Measurements from ENCODE around the gene ATAD3B. TPM values are rescaled to one million over a fixed set of nuclear protein-coding genes. Genes with fewer than 3 reads are reported as not detected.
A peak's percentile ranks its signal among the peaks of the same experiment; 100 is the strongest.

Gene ATAD3B
- total RNA-seq, 1 experiment from 2014 or later: 62.9 TPM

- ATAC-seq: peak; percentile 18; the same call in 1 of the 2 replicates
- Histone ChIP-seq H3K4me1 (ENCODE audit: control insufficient read depth in 1 of 2, insufficient read depth in 2 of 2, low read length in 2 of 2) (no peaks in the 10 kb centered on the region), H4K20me1 (ENCODE audit: insufficient read depth) (no peaks in the 10 kb centered on the region), H3K4me3 (replicated peaks in 1 of 2; ENCODE audit: low read depth in 1 of 2, low read length in 2 of 2) (no peak overlapping the region), H3K9me3 (ENCODE audit: control insufficient read depth in 1 of 2, insufficient read depth in 1 of 2, low read depth in 1 of 2, low read length in 2 of 2) (no peaks in the 10 kb centered on the region; a peak in 1 of 4 replicates), H3K27ac (ENCODE audit: low read depth, low read length) (no peak overlapping the region), H3K9ac (ENCODE audit: low read length) (no peak overlapping the region), H2AFZ (ENCODE audit: low read depth, low read length, poor library complexity, severe bottlenecking) (no peak overlapping the region), H3K27me3 (ENCODE audit: insufficient read depth, low read length) (no peaks in the 10 kb centered on the region), H3K79me2 (ENCODE audit: insufficient read depth, low read length) (no peaks in the 10 kb centered on the region), H3K9me2 (ENCODE audit: insufficient read depth) (no peaks in the 10 kb centered on the region), H3K36me3 (ENCODE audit: control insufficient read depth in 1 of 2, insufficient read depth in 2 of 2, low read length in 2 of 2) (peaks cover 0 to 13% of the 10 kb centered on the region in 2 experiments; a peak in 2 of 4 replicates), H3K4me2 (ENCODE audit: low read length) (no peak overlapping the region)
- ChIA-PET POLR2A (no interaction called here), RAD21 (ENCODE audit: low non-redundant PET in 1 of 2, low total read pairs in 2 of 2, uncharacterized antibody in 2 of 2, unreplicated experiment in 2 of 2) (no interaction called here), CTCF (no interaction called here)
- no TSS peak for BruUV-seq (replicated peaks)
- DNase-seq (ENCODE audit: low read depth, low spot score): no peak
- TF ChIP-seq MAX (IDR thresholded peaks at IDR 0.05) (no peak), CTCF (IDR thresholded peaks at IDR 0.05 in 2 of 3, conservative IDR thresholded peaks at IDR 0.05 in 1 of 3; ENCODE audit: borderline replicate concordance in 1 of 3, insufficient read depth in 1 of 3, low read depth in 2 of 3, low read length in 2 of 3) (no peak), YY1 (IDR thresholded peaks at IDR 0.05; ENCODE audit: extremely low read depth, insufficient replicate concordance, low read depth, low read length) (no peak), ZFX (IDR thresholded peaks at IDR 0.05) (no peak), REST (IDR thresholded peaks at IDR 0.05; ENCODE audit: low read depth) (no peak), POLR2AphosphoS5 (IDR thresholded peaks at IDR 0.05; ENCODE audit: low read depth, low read length) (no peak), TCF7L2 (IDR thresholded peaks at IDR 0.05; ENCODE audit: borderline replicate concordance, extremely low read depth, insufficient read depth, insufficient read length) (no peak), EZH2phosphoT487 (IDR thresholded peaks at IDR 0.05; ENCODE audit: borderline replicate concordance) (no peak), POLR2A (IDR thresholded peaks at IDR 0.05; ENCODE audit: borderline replicate concordance, extremely low read depth, insufficient read depth, insufficient read length) (no peak), EGR1 (IDR thresholded peaks at IDR 0.05; ENCODE audit: low read depth) (no peak), ATF3 (IDR thresholded peaks at IDR 0.05) (no peak), ELF1 (IDR thresholded peaks at IDR 0.05; ENCODE audit: borderline replicate concordance, low read depth) (no peak)
- intact Hi-C loops (cut with micrococcal nuclease): no loop called here
These were observed 63.0 kb downstream of the ATAD3B start for GRCh38 chr1:1534401-1535154.
